Muscle layer of colon (tissue), 2 donors: ENCODE data around the gene RAB37.

Experiments used
- H3K27ac ChIP-seq: one replicate; pipeline ENCODE4 v1.7.0; 2013; ENCODE audit warnings: low read depth, mild to moderate bottlenecking, low read length, moderate library complexity
- H3K27me3 ChIP-seq, 2 donors: one replicate each; pipeline ENCODE4 v1.7.0; 2013; ENCODE audit warnings: low read length in 2 of 2, mild to moderate bottlenecking in 2 of 2; ENCODE audit not compliant: insufficient read depth in 2 of 2, control insufficient read depth in 1 of 2
- H3K36me3 ChIP-seq: one replicate; pipeline ENCODE4 v1.7.0; 2013; ENCODE audit warnings: mild to moderate bottlenecking, low read length; ENCODE audit not compliant: insufficient read depth
- H3K4me1 ChIP-seq: one replicate; pipeline ENCODE4 v1.7.0; 2013; ENCODE audit warnings: mild to moderate bottlenecking, low read length; ENCODE audit not compliant: insufficient read depth
- H3K4me3 ChIP-seq, 2 donors: one replicate each; pipeline ENCODE4 v1.7.0; 2013; ENCODE audit warnings: low read length in 2 of 2, low read depth in 1 of 2, mild to moderate bottlenecking in 1 of 2, moderate library complexity in 1 of 2
- H3K9ac ChIP-seq: one replicate; pipeline ENCODE4 v1.7.0; 2013; ENCODE audit warnings: low read length
- H3K9me3 ChIP-seq: one replicate; pipeline ENCODE4 v1.7.0; 2013; ENCODE audit warnings: mild to moderate bottlenecking, low read length
- donor health status: abdominal sarcoma.
- donor health status: Adenocarcinoma of cecum.

RAB37 gene

DNA sequence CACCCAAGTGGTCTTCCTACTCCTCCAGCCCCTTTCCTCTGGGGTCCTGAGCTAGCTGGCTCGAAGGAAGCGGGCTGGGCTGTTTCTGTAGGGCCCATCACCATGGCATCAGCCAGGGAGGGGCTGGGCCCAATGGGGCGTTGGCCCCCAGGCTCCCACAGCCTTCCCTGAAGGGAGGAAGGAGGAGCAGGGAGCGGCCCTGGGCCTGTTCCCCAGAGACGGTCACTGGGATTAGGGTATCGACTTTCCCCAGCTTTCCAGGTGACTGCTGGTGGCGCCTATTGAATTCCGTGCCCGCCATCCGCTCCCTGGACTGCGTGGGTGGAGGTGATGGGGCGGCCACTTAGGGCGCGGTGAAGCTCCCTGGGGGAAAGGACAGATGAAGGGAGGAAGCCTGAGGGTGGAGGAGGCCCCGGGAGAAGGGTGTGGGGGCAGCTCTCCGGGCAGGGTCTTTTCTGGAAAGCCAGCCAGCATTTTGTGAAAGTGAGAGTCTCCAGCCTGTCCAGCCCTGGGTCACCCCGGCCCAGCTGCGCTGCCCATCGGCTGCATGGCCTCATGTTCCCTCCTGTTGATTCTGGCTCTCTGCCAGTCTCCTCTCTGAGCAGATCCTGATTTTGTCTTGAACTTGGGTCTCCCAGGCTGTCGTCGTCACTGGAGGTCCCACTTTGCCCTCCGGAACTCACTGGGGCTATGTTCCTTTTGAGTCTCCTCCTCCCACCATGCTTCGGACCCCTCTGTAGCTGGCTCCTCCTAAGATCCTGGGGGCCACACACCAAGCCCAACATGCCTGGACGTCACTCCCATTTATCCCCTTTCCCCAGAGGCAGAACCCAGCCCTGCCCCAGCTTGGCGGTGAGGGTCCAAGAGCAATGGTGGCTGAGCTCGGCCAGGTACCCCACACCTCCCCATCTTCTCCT, 21.1 kb downstream of the RAB37 start:
- Histone ChIP-seq H3K36me3 (no peaks in the 10 kb centered on the region), H3K4me3 (no peak overlapping the region), H3K27me3 (peaks cover 0 to 7% of the 10 kb centered on the region in 2 donors), H3K9ac (no peak overlapping the region), H3K4me1 (no peaks in the 10 kb centered on the region), H3K9me3 (no peaks in the 10 kb centered on the region), H3K27ac (no peak overlapping the region)

GRCh38 chr17:74758848-74759168, 21.8 kb downstream of the RAB37 start:
- H3K9me3 ChIP-seq, result no peaks in the 10 kb centered on the region
- no peak overlapping the region for H3K27ac ChIP-seq
- H3K36me3 ChIP-seq, result no peaks in the 10 kb centered on the region
- no peak overlapping the region for H3K9ac ChIP-seq
- no peak overlapping the region for H3K4me3 ChIP-seq
- H3K27me3 ChIP-seq, result peaks cover 0 to 11% of the 10 kb centered on the region in 2 donors
- no peaks in the 10 kb centered on the region for H3K4me1 ChIP-seq

DNA sequence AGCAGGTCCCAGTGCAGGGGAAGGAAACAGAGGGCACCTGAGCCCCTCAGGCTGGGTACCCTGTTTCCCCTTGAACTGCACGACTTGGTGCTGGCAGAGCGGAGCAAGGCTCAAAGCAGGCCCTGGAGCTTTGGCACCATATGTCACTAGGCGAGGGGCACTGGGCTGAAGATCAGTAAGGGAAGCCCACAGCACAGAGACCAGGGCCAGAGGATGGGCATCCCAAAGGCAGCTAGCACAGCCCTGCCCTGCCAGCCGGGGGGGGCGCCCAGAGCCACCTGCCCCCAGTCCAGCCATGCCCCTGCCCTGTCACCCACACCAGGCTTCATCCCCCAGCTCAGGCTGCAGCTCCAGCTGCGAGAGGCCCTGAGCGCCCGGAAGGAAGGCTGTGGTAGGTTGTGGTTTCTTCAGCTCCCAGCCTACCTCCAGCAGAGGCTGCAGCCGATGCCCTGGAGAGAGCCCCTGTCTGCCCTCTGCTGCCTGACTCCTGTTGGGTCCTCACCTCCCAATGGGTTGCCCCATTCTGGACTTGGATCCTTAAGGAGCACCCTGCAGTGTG, 22.3 kb downstream of the RAB37 start:
- no peaks in the 10 kb centered on the region for H3K4me1 ChIP-seq
- H3K36me3 ChIP-seq, result no peaks in the 10 kb centered on the region
- H3K9ac ChIP-seq, result no peak overlapping the region
- no peaks in the 10 kb centered on the region for H3K9me3 ChIP-seq
- H3K4me3 ChIP-seq, result no peak overlapping the region
- peaks cover 0 to 11% of the 10 kb centered on the region in 2 donors for H3K27me3 ChIP-seq
- no peak overlapping the region for H3K27ac ChIP-seq

DNA sequence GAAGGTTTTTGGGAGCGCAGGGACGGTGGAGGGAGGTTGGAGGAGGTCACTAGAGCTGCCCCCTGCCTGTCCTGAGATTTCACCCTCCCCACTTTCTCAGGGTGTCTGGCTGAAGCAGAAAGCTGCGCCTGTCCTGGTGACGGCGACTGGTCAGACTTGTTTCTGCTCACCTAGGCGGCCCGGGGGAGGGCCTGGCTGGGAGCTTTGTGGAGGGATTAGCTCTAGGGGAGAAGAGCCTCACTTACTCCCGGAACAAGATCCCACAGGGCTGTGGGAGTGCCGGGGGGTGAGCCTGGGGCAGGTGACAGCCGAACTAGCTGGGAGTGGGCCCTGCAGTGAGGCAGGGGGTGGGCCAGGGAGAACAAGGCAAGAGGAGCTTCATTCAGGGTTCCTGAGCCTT, 22.9 kb downstream of the RAB37 start:
- Histone ChIP-seq H3K27ac (no peak overlapping the region), H3K9ac (no peak overlapping the region), H3K4me3 (no peak overlapping the region), H3K4me1 (no peaks in the 10 kb centered on the region), H3K27me3 (peaks cover 0 to 11% of the 10 kb centered on the region in 2 donors), H3K36me3 (no peaks in the 10 kb centered on the region), H3K9me3 (no peaks in the 10 kb centered on the region)

DNA sequence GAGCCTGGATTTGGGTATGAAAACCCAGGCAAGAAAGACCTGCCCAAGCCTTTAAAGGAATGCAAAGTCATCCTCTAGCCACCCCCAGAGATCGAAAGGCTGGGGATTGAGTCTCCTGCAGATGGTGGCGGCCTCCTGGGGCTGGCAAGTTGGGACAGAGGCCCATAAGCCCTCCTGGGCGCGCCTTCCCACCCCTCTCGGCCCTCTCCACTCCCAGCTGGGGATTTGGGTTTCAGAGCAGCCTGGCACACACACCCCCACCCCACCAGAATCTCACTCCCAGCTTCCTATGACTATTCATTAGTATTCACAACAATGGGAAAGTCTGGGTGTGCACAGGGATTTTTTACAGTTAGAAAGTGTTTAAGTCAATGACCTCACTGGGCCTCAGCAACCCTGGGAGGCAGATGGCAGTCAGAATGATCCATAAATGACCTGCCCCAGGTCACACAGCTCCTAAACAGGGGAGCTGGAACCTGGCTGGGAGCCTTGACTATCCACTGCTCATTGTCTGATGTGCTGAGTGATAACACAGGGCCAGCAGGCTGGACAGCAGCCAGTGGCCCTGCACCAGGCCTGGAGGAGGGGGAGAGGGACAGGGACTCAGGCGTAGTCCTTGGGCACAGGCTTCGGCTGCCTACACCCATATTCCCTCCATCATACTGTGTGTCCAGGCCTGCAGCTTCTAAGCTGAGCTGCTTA, 23.5 kb downstream of the RAB37 start:
- Histone ChIP-seq H3K36me3 (no peaks in the 10 kb centered on the region), H3K4me1 (no peaks in the 10 kb centered on the region), H3K4me3 (no peak overlapping the region), H3K9me3 (no peaks in the 10 kb centered on the region), H3K27me3 (peaks cover 0 to 11% of the 10 kb centered on the region in 2 donors), H3K27ac (no peak overlapping the region), H3K9ac (no peak overlapping the region)

DNA sequence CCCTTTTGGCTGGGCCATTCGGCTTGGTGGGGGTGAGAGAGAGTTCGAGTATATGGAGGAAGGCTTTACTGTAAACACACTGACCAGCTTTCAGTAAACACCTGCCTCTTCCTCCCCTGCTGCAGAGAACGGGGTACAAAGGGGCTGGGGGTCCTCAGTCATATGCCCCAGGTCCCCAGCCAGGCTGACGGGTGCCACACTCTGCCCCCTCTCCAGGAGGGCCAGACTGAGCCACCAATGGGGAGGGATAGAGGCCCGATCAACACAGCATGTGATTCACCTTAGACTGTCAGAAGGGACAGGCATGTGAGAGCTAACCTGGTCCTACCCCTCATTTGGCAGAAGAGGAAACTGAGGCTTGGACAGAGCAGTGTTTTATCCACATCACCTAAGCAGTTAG, 24.4 kb downstream of the RAB37 start:
- Histone ChIP-seq H3K9ac (no peak overlapping the region), H3K36me3 (no peaks in the 10 kb centered on the region), H3K27ac (no peak overlapping the region), H3K4me3 (no peak overlapping the region), H3K4me1 (no peaks in the 10 kb centered on the region), H3K9me3 (no peaks in the 10 kb centered on the region), H3K27me3 (peaks cover 0 to 11% of the 10 kb centered on the region in 2 donors)

GRCh38 chr17:74761931-74762330, 24.9 kb downstream of the RAB37 start:
- Histone ChIP-seq H3K4me1 (no peaks in the 10 kb centered on the region), H3K4me3 (no peak overlapping the region), H3K9me3 (no peaks in the 10 kb centered on the region), H3K9ac (no peak overlapping the region), H3K36me3 (no peaks in the 10 kb centered on the region), H3K27me3 (peaks cover 0 to 8% of the 10 kb centered on the region in 2 donors), H3K27ac (no peak overlapping the region)

- H3K36me3 ChIP-seq, result no peaks in the 10 kb centered on the region
- H3K4me3 ChIP-seq, result no peak overlapping the region
- H3K9ac ChIP-seq, result no peak overlapping the region
- H3K4me1 ChIP-seq, result no peaks in the 10 kb centered on the region
- no peaks in the 10 kb centered on the region for H3K9me3 ChIP-seq
- no peak overlapping the region for H3K27ac ChIP-seq
- H3K27me3 ChIP-seq, result peaks cover 0 to 5% of the 10 kb centered on the region in 2 donors
These were observed 26.7 kb downstream of the RAB37 start for GRCh38 chr17:74763565-74764387.

DNA sequence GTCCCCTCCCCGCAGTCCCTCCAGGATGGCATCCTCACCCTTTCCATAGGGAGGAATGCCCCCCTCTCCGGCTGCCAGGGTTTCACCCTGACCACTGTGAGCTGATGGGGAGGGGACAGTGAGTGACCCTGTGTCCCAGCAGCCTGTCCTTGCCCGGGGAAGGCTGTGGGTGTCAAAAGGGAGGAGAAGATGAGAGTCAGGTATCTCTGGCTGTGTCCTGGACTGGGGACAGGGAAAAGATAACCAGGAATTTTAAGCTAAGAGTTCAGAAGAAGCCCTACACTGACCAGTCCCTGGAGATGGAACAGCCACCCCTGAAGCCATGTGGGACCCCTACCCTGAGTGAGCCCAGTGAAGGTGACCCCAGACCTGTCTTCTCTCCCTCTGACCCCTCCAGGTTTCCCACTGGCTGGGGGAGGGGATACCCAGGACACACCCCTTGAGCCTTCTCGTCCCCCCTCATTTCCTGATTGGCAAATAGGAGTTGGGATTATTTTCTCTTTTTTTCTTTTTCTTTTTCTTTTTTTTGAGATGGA, 27.8 kb downstream of the RAB37 start:
- H3K9me3 ChIP-seq, result no peaks in the 10 kb centered on the region
- no peaks in the 10 kb centered on the region for H3K4me1 ChIP-seq
- H3K9ac ChIP-seq, result no peak overlapping the region
- H3K4me3 ChIP-seq, result no peak overlapping the region
- no peak overlapping the region for H3K27ac ChIP-seq
- H3K36me3 ChIP-seq, result no peaks in the 10 kb centered on the region
- H3K27me3 ChIP-seq, result peaks cover 0 to 5% of the 10 kb centered on the region in 2 donors

DNA sequence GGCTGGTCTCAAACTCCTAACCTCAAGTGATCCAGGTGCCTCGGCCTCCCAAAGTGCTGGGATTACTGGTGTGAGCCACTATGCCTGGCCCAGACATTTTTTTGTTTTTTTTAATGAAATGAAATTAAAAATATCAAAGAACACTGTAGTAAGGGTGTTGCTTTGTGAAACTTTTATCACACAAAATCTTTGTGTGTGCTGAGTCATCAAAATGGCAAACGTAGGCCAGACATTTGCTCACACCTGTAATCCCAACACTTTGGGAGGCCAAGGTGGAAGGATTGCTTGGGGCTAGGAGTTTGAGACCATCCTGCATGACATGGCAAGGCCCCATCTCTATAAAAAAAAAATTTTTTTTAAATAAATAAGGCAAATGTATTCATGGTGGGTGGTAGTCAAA, 29.4 kb downstream of the RAB37 start:
- no peaks in the 10 kb centered on the region for H3K4me1 ChIP-seq
- H3K27me3 ChIP-seq, result peaks cover 0 to 5% of the 10 kb centered on the region in 2 donors
- H3K27ac ChIP-seq, result no peak overlapping the region
- no peak overlapping the region for H3K4me3 ChIP-seq
- H3K36me3 ChIP-seq, result peaks cover 7% of the 10 kb centered on the region
- H3K9me3 ChIP-seq, result no peaks in the 10 kb centered on the region
- H3K9ac ChIP-seq, result no peak overlapping the region

GRCh38 chr17:74767111-74767516, 30.1 kb downstream of the RAB37 start:
- no peak overlapping the region for H3K27ac ChIP-seq
- H3K9ac ChIP-seq, result no peak overlapping the region
- no peaks in the 10 kb centered on the region for H3K9me3 ChIP-seq
- H3K4me1 ChIP-seq, result no peaks in the 10 kb centered on the region
- H3K4me3 ChIP-seq, result no peak overlapping the region
- H3K27me3 ChIP-seq, result peaks cover 0 to 5% of the 10 kb centered on the region in 2 donors
- H3K36me3 ChIP-seq, result peaks cover 14% of the 10 kb centered on the region
